ENCODE results near the gene MIEF2. TPM values are rescaled to one million over a fixed set of nuclear protein-coding genes. Genes with fewer than 3 reads are reported as not detected.
"Not testable (repeated sequence)": the region's sequence is repeated elsewhere in the genome, so short reads cannot be mapped to it uniquely, and the experiment has no call there.

The MIEF2 gene
- total and polyA plus RNA-seq, 10 of the 15 experiments (the other 5 are each of a cell fraction or from before 2014, with no cell fraction given) = 0.16 to 9.2 (median 4.1) TPM

DNA sequence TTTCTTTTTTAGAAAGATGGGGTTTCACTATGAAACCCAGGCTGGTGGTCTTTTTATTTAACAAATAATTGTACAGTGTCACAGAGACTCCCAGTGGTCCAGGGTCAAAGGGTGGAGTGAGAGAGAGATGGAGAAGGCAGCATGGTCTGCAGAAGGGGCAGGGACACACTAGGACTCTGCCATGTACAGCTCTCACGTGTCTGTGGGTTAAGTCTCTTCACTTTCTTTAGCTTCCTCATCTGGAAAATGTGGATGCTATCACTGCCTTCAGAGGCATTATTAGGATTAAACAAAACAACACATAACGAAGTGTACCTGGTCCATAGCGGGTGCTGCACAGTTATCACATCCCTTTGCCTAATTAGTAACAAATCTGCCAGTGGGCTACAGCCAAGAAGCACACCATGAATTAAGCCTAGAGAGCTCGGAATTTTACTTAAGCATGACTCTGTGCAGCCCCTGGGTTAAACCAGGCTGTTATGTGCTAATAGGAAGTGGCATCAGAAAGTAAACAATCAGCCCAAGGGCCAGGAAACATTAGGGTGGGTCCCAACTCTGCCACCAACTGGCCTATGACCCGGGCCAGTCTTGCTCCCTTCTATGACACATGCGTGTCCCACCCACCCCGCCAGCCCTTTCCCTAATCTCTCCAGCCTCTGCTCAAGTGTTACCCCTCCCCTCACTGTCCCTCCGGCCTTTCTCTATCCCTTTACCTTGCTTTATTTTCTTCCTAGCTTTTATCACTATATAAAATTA, 40.4 kb downstream of the MIEF2 start (continued):
- TF ChIP-seq, protein P1, sequence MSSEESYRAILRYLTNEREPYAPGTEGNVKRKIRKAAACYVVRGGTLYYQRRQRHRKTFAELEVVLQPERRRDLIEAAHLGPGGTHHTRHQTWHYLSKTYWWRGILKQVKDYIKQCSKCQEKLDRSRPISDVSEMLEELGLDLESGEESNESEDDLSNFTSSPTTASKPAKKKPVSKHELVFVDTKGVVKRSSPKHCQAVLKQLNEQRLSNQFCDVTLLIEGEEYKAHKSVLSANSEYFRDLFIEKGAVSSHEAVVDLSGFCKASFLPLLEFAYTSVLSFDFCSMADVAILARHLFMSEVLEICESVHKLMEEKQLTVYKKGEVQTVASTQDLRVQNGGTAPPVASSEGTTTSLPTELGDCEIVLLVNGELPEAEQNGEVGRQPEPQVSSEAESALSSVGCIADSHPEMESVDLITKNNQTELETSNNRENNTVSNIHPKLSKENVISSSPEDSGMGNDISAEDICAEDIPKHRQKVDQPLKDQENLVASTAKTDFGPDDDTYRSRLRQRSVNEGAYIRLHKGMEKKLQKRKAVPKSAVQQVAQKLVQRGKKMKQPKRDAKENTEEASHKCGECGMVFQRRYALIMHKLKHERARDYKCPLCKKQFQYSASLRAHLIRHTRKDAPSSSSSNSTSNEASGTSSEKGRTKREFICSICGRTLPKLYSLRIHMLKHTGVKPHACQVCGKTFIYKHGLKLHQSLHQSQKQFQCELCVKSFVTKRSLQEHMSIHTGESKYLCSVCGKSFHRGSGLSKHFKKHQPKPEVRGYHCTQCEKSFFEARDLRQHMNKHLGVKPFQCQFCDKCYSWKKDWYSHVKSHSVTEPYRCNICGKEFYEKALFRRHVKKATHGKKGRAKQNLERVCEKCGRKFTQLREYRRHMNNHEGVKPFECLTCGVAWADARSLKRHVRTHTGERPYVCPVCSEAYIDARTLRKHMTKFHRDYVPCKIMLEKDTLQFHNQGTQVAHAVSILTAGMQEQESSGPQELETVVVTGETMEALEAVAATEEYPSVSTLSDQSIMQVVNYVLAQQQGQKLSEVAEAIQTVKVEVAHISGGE (CRISPR knock-in tag; IDR thresholded peaks at IDR 0.05) = no peak
- TF ChIP-seq BACH1 (IDR thresholded peaks at IDR 0.05; ENCODE audit: borderline replicate concordance) = no peak
- TF ChIP-seq NFIC (IDR thresholded peaks at IDR 0.05; ENCODE audit: low read depth, low read length) = no peak
- no peak for TF ChIP-seq TCF7 (IDR thresholded peaks at IDR 0.05; ENCODE audit: borderline replicate concordance)

DNA sequence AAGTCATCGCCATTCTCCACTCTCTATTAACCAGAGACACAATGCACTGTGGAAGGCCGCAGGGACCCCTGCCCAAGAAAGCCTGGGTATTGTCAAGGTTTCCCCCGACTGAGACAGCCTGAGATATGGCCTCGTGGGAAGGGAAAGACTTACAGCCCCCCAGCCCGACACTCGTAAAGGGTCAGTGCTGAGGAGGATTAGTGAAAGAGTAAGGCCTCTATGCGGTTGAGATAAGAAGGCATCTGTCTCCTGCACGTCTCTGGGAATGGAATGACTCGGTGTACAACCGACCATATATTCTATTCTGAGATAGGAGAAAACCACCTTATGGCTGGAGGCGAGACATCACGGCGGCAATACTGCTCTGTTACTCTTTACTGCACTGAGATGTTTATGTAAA, 42.7 kb downstream of the MIEF2 start:
- FAIRE-seq; H3K9ac ChIP-seq (ENCODE audit: control insufficient read depth, insufficient read depth, low read length); in situ Hi-C loops (cut with MboI); intact Hi-C loops (cut with micrococcal nuclease; ENCODE audit: unreplicated experiment); H3K4me2 ChIP-seq (ENCODE audit: control insufficient read depth, insufficient read depth); H2AFZ ChIP-seq (ENCODE audit: control insufficient read depth, low read depth, low read length); RAD21 ChIA-PET (ENCODE audit: unreplicated experiment); CTCF ChIA-PET; H3K79me2 ChIP-seq (ENCODE audit: control insufficient read depth, insufficient read depth, low read length); H4K20me1 ChIP-seq (ENCODE audit: control insufficient read depth, insufficient read depth); ATAC-seq; H3K4me3 ChIP-seq; POLR2A ChIA-PET; SMC1A ChIA-PET (ENCODE audit: uncharacterized antibody, unreplicated experiment); H3K27ac ChIP-seq (ENCODE audit: control insufficient read depth, insufficient read depth); H3K27me3 ChIP-seq (replicated peaks in 1 of 2; ENCODE audit: control insufficient read depth in 2 of 2, insufficient read depth in 2 of 2, low read length in 1 of 2); H3K9me3 ChIP-seq (replicated peaks; ENCODE audit: control insufficient read depth, insufficient read depth, low read length); DNase-seq (ENCODE audit: low read depth, low spot score); H3K4me1 ChIP-seq (ENCODE audit: control insufficient read depth, insufficient read depth, low read length): not testable (repeated sequence)
- TSS peak; percentile 35 for BruUV-seq (replicated peaks)
- H3K36me3 ChIP-seq (ENCODE audit: control insufficient read depth in 2 of 2, insufficient read depth in 2 of 2, low read length in 1 of 2) = peaks cover 13 to 42% of the 10 kb centered on the region in 2 experiments
- WGBS (ENCODE audit: insufficient coverage, insufficient replicate concordance, low lambda C conversion rate, missing lambda C conversion rate) = 93% methylated on average over 13 of the region's 13 CpGs

Data from GM12878 (cell line).